Chondrocyte (in vitro differentiated cells): ENCODE measurements around the gene MED7. TPM values are rescaled to one million over a fixed set of nuclear protein-coding genes. Genes with fewer than 3 reads are reported as not detected.

Experiments used
- DNase-seq: peaks from one replicate; pipeline ENCODE4 v3.0.0; 2021; ENCODE audit warnings: mixed read lengths, low spot score
- H3K27ac Mint-ChIP-seq: one replicate; pipeline ENCODE4 v1.8.0; 2021; ENCODE audit warnings: mild to moderate bottlenecking, moderate library complexity, mixed read lengths; ENCODE audit not compliant: unreplicated experiment
- H3K27me3 Mint-ChIP-seq: 2 replicates; pipeline ENCODE4 v1.8.0; 2021; ENCODE audit warnings: low read depth, mixed read lengths
- H3K36me3 Mint-ChIP-seq: 2 replicates; pipeline ENCODE4 v1.8.0; 2021; ENCODE audit warnings: low read depth, mixed read lengths
- H3K4me1 Mint-ChIP-seq: 2 replicates; pipeline ENCODE4 v1.8.0; 2021; ENCODE audit warnings: low read depth, mild to moderate bottlenecking, mixed read lengths
- H3K4me3 Mint-ChIP-seq: one replicate; pipeline ENCODE4 v1.8.0; 2021; ENCODE audit warnings: mild to moderate bottlenecking, moderate library complexity, mixed read lengths; ENCODE audit not compliant: unreplicated experiment
- H3K9me3 Mint-ChIP-seq: 2 replicates; pipeline ENCODE4 v1.8.0; 2021; ENCODE audit warnings: low read depth, mixed read lengths
- CTCF ChIP-seq: fragments of 200-600 bp; sonication (generic); IDR thresholded peaks from 2 replicates; pipeline ENCODE4 v1.5.0; 2021; ENCODE audit warnings: antibody characterized with exemption, mild to moderate bottlenecking, moderate library complexity
- total RNA-seq: library from RNA; stranded (reverse); gene quantifications from 3 replicates; pipeline ENCODE4 v1.2.1, GENCODE V29; 2021

Gene MED7
- total RNA-seq, 1 donor from 2014 or later, result 10.4 TPM

DNA sequence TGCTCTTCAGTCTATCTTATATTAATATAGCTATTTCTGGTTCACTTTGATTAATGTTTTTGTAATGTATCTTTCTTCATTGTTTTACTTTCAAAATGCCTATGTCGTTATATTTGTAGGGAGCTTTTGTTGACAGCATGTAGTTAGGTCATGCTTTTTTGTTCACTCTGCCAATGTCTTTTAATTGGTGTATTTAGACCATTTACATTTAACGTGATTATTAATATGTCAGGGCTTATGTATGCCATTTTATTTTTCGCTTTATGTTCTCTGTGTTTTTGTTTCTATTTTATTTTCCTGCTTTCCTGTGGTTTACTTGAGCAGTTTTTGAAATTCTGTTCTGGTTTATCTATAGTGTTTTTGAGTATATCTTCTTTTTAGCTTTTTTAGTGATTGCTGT, 12.6 kb upstream of the MED7 start:
- Mint-ChIP-seq H3K4me1 (no peaks in the 10 kb centered on the region), H3K9me3 (peaks cover 6% of the 10 kb centered on the region), H3K4me3 (no peak overlapping the region), H3K27ac (no peak overlapping the region), H3K27me3 (peaks cover 43% of the 10 kb centered on the region), H3K36me3 (no peaks in the 10 kb centered on the region)
- no peak for DNase-seq
- TF ChIP-seq CTCF, result no peak

DNA sequence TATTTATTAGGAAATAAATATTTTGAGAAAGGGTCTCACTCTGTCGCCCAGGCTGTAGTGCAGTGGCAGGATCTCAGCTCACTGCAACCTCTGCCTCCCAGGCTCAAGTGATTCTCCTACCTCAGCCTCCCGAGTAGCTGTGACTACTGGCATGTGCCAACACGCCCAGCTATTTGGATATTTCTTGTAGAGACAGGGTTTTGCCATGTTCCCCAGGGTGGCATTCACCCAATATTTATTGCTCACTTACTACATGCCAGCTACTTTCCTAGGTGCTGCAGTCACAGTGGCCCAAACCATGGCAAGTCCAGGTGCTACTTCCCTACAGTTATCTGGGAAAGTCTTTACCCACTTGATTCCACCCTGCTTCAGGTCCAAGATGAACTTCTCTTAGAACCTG, 8.3 kb upstream of the MED7 start:
- Mint-ChIP-seq H3K36me3 (no peaks in the 10 kb centered on the region), H3K27me3 (peaks cover 24% of the 10 kb centered on the region), H3K4me1 (peaks cover 4% of the 10 kb centered on the region), H3K4me3 (no peak overlapping the region), H3K9me3 (peaks cover 6% of the 10 kb centered on the region), H3K27ac (no peak overlapping the region)
- no peak for TF ChIP-seq CTCF
- DNase-seq, result no peak

GRCh38 chr5:157148734-157149615, 6.3 kb upstream of the MED7 start:
- Mint-ChIP-seq H3K9me3 (no peaks in the 10 kb centered on the region), H3K27me3 (peaks cover 12% of the 10 kb centered on the region), H3K4me3 (no peak overlapping the region), H3K36me3 (no peaks in the 10 kb centered on the region), H3K4me1 (peaks cover 6% of the 10 kb centered on the region), H3K27ac (no peak overlapping the region)
- no peak for DNase-seq
- TF ChIP-seq CTCF, result peak; percentile 91

- TF ChIP-seq CTCF, result no peak
- Mint-ChIP-seq H3K9me3 (no peaks in the 10 kb centered on the region), H3K4me3 (peak overlapping the region; percentile 94), H3K27ac (peak overlapping the region; percentile 99), H3K36me3 (peaks cover 10% of the 10 kb centered on the region), H3K4me1 (peaks cover 23% of the 10 kb centered on the region), H3K27me3 (peaks cover 1% of the 10 kb centered on the region)
- DNase-seq, result no peak
Measured at GRCh38 chr5:157143127-157143971, 684 bp upstream of the MED7 start.

GRCh38 chr5:157137691-157138090, 5.0 kb downstream of the MED7 start:
- Mint-ChIP-seq H3K4me1 (peaks cover 14% of the 10 kb centered on the region), H3K36me3 (peaks cover 11% of the 10 kb centered on the region), H3K27ac (no peak overlapping the region), H3K4me3 (no peak overlapping the region), H3K9me3 (no peaks in the 10 kb centered on the region), H3K27me3 (no peaks in the 10 kb centered on the region)
- DNase-seq, result no peak
- TF ChIP-seq CTCF, result no peak
